HG02798 (cell line): ENCODE data around the gene NDUFAF5.
"Not testable (repeated sequence)": the region's sequence is repeated elsewhere in the genome, so short reads cannot be mapped to it uniquely, and the experiment has no call there.

ENCODE experiments used
- ATAC-seq: cut with Tn5 transposase; IDR thresholded peaks from one replicate; pipeline ENCODE4 v1.9.1; 2021; ENCODE audit warnings: mild to moderate bottlenecking; ENCODE audit not compliant: unreplicated experiment, poor library complexity

NDUFAF5 gene

GRCh38 chr20:13784893-13785715, at the start of gene NDUFAF5, which contains the start of gene ESF1:
TSS of gene NDUFAF5 (plus strand) at chr20:13785028. CDS start at chr20:13785069, 41 bp downstream.
TSS of gene ESF1 (minus strand) at chr20:13784919. CDS start at chr20:13783140, 1,779 bp downstream.
- ATAC-seq = peak; percentile 97

GRCh38 chr20:13735826-13736225, 49.0 kb upstream of the NDUFAF5 start:
- ATAC-seq = no peak

GRCh38 chr20:13736436-13737191, 48.2 kb upstream of the NDUFAF5 start:
- no peak for ATAC-seq

- ATAC-seq = not testable (repeated sequence)
These were observed 46.6 kb upstream of the NDUFAF5 start for GRCh38 chr20:13738187-13738586.

- ATAC-seq = no peak
These were observed 44.8 kb upstream of the NDUFAF5 start for GRCh38 chr20:13739731-13740649.

GRCh38 chr20:13741879-13742278, 42.9 kb upstream of the NDUFAF5 start:
- ATAC-seq = no peak

GRCh38 chr20:13744352-13744751, 40.5 kb upstream of the NDUFAF5 start:
- no peak for ATAC-seq

GRCh38 chr20:13745784-13746183, 39.0 kb upstream of the NDUFAF5 start:
- no peak for ATAC-seq

GRCh38 chr20:13749811-13750210, 35.0 kb upstream of the NDUFAF5 start:
- no peak for ATAC-seq

GRCh38 chr20:13753436-13754036, 31.3 kb upstream of the NDUFAF5 start:
- no peak for ATAC-seq

GRCh38 chr20:13755809-13756208, 29.0 kb upstream of the NDUFAF5 start:
- ATAC-seq = no peak

- ATAC-seq = no peak
These were observed 28.3 kb upstream of the NDUFAF5 start for GRCh38 chr20:13756551-13756950.

- ATAC-seq = no peak
These were observed 25.9 kb upstream of the NDUFAF5 start for GRCh38 chr20:13758884-13759283.

- ATAC-seq = not testable (repeated sequence)
These were observed 24.3 kb upstream of the NDUFAF5 start for GRCh38 chr20:13760451-13760946.

GRCh38 chr20:13765299-13765698, 19.5 kb upstream of the NDUFAF5 start:
- ATAC-seq = no peak

GRCh38 chr20:13765868-13766416, 18.9 kb upstream of the NDUFAF5 start:
- ATAC-seq = no peak

GRCh38 chr20:13770141-13770540, 14.7 kb upstream of the NDUFAF5 start:
- ATAC-seq = no peak

- ATAC-seq = no peak
These were observed 12.9 kb upstream of the NDUFAF5 start for GRCh38 chr20:13771853-13772453.

- no peak for ATAC-seq
These were observed 12.3 kb upstream of the NDUFAF5 start for GRCh38 chr20:13772529-13772928.
